GM19467 (cell line): ENCODE results near the gene THSD7B.
A peak's percentile ranks its signal among the peaks of the same experiment; 100 is the strongest.
"Not testable (repeated sequence)": the region's sequence is repeated elsewhere in the genome, so short reads cannot be mapped to it uniquely, and the experiment has no call there.

Experiments used
- ATAC-seq: cut with Tn5 transposase; IDR thresholded peaks from one replicate; pipeline ENCODE4 v1.9.1; 2021; ENCODE audit warnings: mild to moderate bottlenecking, moderate library complexity; ENCODE audit not compliant: unreplicated experiment

Gene THSD7B

GRCh38 chr2:137670111-137670510, 904.8 kb downstream of the THSD7B start:
- no peak for ATAC-seq

GRCh38 chr2:137672989-137673552, 907.7 kb downstream of the THSD7B start:
- no peak for ATAC-seq

GRCh38 chr2:137674991-137675390, 909.6 kb downstream of the THSD7B start:
- ATAC-seq, result no peak

- ATAC-seq, result no peak
Observed at GRCh38 chr2:137675584-137676327, 910.4 kb downstream of the THSD7B start.

GRCh38 chr2:137676346-137676745, 911.0 kb downstream of the THSD7B start:
- no peak for ATAC-seq

- ATAC-seq, result no peak
Observed at GRCh38 chr2:137677466-137677865, 912.1 kb downstream of the THSD7B start.

- no peak for ATAC-seq
Observed at GRCh38 chr2:137689549-137689948, 924.2 kb downstream of the THSD7B start.

- peak; percentile 86 for ATAC-seq
Observed at GRCh38 chr2:137693534-137693933, 928.2 kb downstream of the THSD7B start.

GRCh38 chr2:137696916-137697315, 931.6 kb downstream of the THSD7B start:
- no peak for ATAC-seq

GRCh38 chr2:137700250-137700649, 934.9 kb downstream of the THSD7B start:
- ATAC-seq, result not testable (repeated sequence)

- ATAC-seq, result no peak
Observed at GRCh38 chr2:137700681-137701080, 935.3 kb downstream of the THSD7B start.

GRCh38 chr2:137705296-137705695, 940.0 kb downstream of the THSD7B start:
- no peak for ATAC-seq

GRCh38 chr2:137706786-137707613, 941.7 kb downstream of the THSD7B start:
- ATAC-seq, result no peak

GRCh38 chr2:137708311-137708710, 943.0 kb downstream of the THSD7B start:
- no peak for ATAC-seq

- no peak for ATAC-seq
Observed at GRCh38 chr2:137715731-137716191, 950.4 kb downstream of the THSD7B start.

GRCh38 chr2:137718786-137719185, 953.4 kb downstream of the THSD7B start:
- ATAC-seq, result no peak

GRCh38 chr2:137721733-137722132, 956.4 kb downstream of the THSD7B start:
- ATAC-seq, result no peak

GRCh38 chr2:137724912-137725311, 959.6 kb downstream of the THSD7B start:
- no peak for ATAC-seq
